Right renal cortex interstitium (tissue), 3 donors: Measurements from ENCODE around the gene RAE1. TPM values are rescaled to one million over a fixed set of nuclear protein-coding genes. Genes with fewer than 3 reads are reported as not detected.

ENCODE experiments used
- DNase-seq, 3 donors: peaks; one replicate each; pipeline ENCODE4 v3.0.0-alpha.2; 2013; ENCODE audit warnings: low read depth in 3 of 3, low spot score in 2 of 3
- polyA plus RNA-seq, 3 donors: library from polyadenylated mRNA; unstranded; fragments of 120-200 nt; gene quantifications; one replicate each; pipeline ENCODE4 v1.2.1, GENCODE V29; 2013; ENCODE audit not compliant: insufficient read length in 3 of 3

The RAE1 gene
- polyA plus RNA-seq, 3 donors = 61.2 to 67.6 (median 64.5) TPM

DNA sequence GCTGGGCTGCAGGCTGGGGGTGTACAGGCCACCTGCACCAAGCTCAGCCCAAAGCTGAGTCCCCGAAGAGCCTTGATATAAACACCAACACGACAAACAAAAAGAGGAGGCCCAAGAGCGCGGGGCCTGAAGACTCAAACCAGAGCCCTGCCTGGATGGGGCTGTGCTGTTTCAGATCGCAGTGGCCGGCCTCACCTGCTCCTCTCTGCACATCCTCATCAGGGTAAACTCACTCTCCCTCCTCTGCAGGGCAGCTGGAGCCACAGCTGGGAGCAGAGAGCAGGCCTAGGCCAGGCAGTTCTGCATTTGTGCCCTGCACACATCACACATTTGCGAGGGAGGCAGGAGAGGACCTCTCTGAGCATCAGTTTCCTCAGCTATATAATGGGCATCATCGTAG is 36.4 kb downstream of the RAE1 start:
- no peak for DNase-seq

DNA sequence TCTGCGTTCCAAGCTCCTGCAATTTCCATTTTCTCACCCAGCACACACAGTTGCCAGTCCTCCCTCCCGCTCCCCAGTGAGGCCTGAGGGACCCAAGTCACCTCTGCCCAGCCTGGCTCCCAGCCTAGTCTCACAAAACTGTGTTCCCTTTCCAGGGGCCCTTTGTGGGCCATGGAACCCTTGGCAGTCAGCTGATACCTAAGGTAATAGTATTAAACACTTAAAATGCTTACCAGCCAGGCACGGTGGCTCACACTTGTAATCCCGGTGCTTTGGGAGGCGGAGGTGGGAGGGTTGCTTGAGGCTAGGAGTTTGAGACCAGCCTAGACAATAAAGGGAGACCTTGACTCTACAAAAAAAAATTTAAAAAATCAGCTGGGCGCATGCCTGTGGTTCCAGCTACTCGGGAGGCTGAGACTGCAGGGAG is 36.9 kb downstream of the RAE1 start:
- no peak for DNase-seq

DNA sequence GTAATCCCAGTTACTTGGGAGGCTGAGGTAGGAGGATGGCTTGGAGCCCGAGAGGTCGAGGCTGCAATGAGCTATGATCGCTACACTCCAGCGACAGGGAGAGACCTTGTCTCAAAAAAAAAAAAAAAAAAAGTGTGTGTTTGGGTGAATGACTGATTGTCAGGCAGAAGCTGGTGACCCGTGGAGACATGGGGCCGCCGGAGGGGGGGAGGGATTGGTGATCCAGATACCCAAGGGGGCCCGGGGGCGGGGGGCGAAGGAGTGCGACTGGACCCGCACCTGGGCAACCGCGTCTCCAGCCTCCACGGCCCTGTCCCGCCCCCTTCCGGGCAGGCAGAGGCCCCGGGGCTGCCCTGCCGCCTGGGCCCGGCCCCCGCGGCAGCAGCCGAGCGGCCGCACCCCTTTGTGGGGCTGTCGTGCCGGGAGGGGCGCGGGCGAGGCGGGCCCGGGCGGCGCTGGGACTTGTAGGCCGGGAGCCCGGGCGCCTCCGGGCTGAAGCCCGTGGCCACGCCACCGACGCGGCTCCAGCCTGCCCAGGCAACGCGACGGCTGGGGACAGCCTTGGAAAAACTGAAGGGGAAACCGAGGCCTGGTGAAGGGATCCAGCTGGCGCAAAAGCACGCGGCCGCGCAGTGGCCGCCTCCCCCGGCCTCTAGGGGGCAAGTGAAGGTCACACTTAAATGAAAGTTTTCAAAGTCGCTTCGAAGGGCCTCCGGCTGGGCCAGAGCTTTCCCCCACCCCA is 38.1 kb downstream of the RAE1 start:
- DNase-seq = peak in 1 of 3 donors; percentile 62

DNA sequence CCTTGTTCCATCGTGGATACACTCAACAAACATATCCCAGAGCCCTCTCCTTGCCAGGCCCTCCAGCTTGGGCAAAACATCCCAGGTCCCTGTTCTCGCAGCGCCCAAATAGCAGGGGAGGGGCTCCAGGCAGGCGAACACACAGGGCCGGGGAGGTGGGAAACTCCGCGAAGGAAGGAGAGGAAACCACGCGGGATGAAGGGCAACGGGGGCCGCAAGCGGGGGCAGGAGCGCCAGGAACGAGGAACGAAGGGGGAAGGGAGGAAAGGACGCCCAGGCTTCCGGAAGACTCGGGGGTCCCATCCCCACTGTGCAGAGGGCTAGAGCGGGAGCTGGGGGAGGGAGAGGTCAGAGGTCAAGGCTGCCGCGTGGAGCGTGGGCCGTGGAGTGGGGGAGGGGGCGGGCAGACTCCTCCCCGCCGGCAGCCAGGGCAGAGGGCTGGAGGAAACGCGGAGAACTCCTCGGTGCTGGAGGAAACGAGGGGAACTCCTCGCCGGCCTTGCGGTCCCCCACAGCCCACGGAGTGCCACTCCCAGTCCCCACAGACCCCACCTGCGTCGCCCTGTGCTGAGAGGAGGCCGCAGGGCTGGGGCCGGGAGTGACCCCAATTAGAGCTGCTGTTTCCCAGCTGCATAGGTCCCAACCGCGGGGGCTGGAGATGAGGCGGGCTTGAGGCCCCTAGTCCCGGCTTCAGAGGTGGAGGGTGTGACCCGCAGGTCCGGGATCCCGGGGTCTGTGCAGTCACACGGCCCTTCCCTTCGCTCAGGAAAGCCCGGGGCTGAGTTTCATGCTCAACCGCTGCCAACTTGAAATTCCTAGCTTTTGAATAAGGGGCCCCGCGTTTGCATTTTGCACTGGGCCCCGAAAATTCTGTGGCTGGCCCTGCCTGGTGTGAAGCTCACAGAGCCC is 38.9 kb downstream of the RAE1 start:
- DNase-seq = no peak

DNA sequence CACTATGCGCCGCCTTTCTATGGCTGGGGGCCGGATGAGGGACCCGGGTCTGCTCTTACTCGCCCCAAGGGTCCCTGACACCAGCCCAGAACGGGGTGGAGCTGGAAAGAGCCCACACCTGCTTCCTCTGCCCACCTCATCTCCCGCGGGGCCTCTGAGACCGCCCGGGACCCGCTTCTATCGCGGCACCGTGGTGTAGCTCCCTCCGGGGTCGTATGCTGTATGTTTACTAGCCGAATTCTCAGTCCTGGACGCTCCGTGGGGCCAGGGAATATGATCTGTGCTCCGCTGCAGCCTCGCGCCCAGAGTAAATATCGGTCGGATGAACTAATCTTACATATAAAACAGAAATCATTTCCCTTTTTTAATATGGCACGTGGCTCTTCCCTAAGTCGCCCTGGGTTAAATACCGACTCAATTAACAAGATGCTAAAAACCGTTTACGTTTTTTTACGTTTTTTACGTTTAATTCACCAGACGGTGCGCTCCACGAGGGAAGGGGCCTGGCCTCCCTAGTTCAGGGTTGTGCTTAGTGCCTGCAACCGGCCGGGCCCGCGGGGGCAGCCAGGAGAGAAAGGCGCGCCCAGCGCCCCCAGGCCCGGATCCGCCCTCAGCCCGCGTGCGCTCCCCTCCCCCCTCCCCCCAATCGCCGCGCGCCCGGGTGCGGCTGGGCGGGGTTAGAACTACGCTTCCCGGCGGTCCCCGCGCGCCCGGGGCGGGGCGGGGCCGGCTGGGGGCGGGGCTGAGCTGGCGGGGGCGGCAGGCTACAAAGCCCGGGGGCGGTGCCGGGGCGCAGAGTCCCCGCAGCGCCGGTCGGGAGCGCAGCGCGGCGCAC is 39.8 kb downstream of the RAE1 start, which contains the start of gene RBM38:
RBM38 (plus strand) TSS at position 793 of the 835 bp plus-strand sequence. CDS start 186 bp downstream, outside the sequence.
- DNase-seq = no peak

DNA sequence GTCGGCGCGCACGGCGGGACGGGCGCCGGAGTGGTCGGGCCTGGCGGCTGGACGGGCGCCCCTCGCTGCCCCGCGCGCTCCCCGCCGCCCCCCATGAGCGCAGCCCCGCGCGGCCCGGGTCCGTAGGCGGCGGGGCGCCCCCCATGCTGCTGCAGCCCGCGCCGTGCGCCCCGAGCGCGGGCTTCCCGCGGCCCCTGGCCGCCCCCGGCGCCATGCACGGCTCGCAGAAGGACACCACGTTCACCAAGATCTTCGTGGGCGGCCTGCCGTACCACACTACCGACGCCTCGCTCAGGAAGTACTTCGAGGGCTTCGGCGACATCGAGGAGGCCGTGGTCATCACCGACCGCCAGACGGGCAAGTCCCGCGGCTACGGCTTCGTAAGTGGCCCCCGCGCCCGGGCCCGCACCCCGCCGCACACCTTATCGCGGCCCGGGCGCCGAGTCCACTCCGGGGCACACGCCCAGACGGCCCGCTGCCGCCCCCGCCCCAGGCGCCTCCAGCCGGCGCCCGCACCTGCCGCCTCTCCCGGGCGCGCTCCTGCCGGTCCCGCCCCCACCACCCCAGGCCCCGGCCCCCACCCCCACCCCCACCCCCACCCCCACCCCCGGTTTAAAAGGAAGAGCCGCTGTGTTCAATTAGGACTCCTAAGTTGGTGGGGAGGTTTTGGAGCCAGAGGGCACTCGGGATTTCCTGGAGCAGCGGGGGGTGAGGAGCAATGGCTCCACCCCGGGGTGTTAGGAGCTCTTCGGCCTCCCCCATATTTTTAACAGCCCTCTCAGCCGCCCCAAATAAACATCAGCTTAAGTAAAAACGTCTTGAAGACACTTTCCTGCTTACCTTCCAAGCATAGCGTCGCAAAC is 40.6 kb downstream of the RAE1 start:
- DNase-seq = no peak

DNA sequence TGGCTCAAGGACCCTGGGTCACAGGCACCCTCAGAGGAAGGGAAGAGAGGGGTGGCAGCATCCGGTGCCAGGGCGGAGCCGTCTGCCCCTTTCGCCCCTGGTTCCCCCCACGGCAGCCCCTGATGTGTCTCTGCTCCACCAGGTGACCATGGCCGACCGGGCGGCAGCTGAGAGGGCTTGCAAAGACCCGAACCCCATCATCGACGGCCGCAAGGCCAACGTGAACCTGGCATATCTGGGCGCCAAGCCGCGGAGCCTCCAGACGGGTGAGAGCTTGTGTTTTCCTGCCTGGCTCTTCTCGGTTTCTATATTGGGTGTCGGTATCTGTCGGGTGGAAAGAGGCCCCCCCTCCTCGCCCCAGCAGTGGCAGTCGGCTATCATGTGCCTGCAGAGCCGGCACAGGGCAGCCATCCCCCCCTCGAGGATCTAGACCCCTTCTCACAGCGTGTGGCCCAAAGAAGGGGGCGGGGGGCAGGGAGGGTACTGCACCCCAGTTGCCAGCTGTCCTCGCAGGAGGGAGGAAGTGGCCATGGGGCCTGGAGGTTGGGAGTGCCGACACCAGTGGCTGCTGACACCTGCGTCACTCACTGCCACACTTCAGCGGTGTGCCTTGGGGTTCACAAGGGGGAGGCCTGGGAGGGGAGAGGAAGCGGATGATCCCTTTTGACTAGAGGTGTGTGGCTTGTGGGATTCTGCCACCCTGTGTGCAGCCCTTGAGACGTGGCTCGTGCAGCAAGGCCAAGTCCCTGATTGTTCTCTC is 41.6 kb downstream of the RAE1 start:
- no peak for DNase-seq

DNA sequence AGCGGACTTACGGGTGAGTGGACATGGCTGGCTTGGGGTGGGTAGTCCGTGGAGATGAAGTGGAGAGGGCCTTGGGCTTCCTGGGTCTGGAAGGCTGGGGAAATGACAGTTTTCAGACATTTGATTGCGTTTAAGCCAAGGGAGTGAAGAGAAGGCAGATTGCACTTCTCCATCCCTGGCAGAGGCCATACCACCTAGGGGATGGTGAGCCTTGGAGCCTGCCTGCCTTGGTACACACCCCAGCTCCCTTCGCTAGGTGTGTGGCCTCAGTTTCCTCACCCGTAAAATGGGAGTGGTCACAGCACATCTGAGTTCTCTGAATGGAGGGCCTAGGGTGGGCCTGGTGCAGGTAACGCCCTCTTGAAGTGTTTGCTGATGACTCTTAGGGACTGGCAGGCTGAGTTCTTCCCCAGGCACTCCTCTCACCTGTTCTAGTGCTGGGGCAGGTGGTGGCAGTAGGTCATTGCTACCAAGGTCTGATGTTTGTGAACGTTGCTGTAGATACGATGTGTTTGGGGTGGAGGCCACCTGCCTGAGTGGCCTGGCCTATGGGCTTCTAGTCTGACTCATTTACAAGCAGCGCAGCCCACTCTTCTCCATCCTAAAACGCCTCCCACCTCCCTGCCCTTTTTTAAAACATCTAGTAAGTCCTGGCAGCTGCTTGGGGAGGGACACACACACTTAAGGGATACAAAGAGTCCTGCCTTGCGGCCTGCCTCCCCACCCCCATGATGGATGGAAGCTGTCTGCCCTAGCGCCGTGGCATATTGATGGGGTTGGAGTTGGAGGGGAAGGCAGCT is 42.5 kb downstream of the RAE1 start:
- DNase-seq = no peak

DNA sequence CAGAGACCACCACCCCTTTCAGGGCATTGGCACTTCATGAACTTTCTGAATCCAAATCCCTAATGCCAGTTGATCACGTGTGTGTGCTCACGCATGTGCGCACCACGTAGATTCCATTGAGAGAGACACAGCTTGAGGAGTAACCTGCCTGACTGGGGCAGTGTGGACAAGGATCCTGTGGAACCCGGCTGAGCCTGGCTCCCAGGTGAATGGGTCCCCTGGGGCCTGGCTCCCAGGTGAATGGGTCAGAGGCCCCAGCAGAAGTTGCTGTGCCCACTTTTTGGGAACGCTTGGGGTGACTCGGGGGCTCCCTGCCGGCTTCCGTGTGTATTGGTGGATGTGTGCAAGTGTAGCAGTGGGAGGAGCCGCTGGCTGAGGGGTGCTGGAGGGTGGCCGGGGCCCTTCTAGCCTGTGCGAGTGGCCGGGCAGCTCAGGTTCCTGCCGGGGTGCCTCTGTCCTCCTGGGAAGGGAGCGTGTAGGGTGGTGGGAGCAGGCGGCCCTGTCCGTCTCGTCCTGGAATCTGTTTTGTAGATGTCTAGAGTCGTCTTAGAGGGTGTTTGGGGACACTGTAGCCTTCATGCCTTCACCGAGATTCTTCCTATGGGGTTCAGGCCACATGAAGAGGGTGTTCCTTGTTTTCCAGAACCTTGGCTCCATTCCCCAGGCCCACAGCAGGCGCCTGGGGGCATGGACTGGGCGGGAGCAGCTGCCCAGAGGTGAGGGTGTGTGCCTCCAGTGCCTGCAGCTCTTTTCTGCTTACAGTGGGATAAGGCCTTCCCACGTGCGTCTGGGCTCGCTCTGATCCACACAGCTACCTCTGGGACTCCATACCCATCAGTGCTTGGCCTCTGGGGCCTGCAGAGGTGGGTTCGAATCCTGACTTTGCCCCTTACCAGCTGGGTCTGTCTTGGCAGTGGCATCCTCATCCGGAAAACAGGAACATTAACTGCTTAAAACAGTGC is 43.3 kb downstream of the RAE1 start:
- DNase-seq = no peak

DNA sequence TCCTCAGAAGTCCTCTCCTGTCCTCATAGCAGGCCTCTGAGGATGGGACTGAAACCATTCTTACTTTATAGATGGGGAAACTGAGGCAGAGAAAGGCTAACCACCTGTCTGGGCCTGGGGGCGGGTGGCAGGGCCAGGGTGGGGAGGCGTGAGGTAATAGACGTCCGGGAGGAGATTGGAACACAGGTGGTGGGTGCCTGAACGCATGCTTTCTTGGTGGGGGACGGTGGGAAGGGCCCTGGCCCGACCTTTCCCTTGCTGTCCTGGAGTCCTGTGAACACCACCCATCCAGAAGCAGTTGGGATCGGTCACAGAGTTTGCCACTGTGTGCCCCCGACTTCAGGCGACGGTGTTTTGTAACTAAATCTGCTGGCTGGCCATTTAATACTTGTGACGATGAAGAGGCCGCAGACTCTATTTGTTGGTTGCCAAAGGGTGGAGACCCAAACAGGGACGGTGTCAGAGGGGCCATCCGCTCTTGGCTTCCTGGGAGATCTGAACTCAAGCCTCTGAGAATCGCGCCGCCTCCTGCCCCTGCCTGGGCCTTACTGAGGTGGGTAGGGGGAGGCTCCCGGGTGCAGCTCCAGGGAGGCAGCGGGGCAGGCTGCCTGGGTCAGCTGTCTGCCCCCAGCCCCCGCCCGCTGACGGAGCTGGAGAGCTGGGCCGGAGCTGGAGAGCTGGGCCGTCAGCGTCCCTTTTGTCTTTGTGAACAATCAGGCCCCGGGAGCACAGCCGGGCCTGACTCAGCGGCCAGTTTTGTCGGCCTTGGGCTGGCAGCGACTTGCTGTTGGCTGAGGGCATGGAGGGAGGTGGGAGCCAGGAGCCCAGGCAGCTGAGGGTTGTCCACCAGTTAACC is 44.3 kb downstream of the RAE1 start:
- no peak for DNase-seq

DNA sequence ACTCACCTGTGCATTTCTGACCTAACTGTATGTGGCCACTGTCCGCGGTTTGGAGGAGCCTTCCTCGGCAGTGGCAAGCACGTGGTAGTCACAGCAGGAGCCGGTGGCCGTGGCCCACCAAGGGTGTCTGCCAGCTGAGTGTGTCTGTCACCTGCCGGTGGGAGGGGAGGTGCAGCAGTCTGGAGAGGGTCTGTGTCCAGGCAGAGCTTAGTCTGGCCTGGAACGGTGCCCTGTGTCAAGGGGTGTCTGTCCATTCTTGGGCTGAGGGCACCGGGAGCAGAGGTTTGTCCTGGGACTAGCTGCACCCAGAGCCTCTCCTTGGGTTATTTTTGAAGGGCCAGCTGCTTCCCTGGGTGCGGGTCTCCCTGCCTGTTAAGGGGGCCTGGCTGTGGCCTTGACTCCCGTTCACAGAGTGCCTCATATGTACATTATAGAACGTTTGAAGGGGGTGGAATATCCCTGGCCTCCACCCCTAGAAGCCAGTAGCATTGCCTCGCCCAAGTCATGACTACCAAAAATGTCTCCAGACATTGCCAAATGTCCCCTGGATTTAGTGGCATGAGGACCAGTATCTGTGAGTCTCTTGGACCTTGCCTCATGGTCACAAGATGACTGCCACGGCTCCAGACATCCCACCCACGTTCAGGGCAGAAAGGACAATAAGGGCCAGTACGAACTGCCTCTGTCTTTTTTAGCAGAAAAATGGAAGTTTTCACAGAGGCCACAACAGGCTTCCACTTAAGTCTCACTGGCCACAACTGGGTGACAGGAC is 45.3 kb downstream of the RAE1 start:
- no peak for DNase-seq

DNA sequence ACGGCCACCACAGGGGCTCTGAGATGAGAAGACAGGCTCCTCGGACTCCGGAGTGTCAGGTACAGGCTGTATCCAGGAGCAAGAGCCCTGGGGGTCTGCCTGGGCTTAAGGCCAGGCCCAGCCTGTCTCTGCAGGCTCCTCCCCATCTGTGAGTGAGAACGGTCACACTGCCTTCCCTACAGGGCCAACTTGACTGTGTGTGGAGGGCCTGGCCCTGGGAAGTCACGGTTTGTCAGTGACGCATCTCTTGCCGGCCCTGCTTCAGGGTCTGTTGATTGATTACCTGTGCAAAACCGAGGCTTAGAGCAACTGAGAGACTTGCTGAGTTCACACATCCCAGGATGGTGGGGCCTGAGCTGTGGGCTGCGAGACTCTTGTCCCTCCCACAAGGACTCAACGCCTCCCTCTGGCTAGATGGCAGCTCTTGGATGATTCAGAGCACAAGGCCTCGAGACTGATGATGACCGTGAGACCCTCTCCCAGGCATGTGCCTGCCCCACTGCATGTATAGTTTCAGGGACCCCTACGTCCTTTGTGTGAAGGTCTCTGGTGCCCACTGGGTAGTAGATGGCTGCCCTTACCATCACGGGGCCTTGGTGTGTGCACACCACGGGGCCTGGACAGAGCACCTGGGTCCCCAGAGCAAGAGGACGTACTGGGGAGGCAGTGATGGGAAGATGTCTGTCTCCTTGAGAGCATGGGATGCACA is 46.1 kb downstream of the RAE1 start:
- DNase-seq = no peak

DNA sequence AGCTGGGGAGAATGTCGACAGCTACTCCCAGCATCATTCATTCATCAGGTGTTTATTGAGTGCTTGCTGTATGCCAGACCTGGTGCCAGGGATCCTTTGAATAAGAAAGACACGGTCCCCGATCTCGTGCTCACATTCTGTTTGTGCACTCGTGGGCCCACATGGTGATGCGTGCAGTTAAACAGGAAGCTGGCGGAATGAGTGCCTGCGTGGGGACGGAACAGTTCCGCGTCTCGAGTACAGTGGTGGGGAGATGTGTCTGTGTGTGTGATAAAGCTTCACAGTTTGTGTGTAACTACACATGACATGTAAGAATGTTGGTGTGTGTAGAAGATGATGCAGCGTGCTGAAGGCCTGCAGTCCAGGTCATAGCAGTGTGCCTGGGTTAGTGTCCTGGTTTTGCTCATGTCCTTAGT is 46.6 kb downstream of the RAE1 start:
- DNase-seq = no peak

DNA sequence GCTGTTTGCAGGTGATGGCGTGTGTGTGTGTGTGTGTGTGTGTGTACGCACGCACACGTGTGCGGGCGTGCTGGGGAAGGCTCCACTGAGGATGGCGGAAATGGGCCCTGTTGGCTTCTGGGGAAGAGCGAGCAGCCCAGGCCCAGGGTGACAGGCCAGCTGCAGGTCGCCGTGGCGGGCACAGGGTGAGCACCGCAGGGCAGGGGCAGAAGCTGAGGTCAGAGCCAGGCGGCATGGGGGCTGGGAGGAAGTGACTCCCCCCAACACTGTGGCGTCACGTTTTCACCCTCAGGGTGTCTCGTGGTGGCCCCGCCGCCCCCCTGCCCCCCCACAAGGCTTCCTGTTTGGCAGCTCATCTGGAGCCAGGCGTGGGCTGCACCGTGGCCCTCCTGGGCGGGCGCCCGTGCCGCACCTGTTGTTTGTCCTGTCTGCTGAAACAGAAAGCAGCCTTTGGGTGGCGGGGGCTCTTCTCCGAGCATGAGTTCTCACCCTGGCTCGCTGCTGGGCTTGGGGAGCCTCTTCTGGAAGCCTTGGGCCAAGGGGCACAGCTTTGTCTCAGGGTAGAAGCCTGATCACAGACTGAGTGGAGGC is 47.3 kb downstream of the RAE1 start:
- no peak for DNase-seq
